Measurements from ENCODE around the gene PRAMEF6.
"Not testable (repeated sequence)": the region's sequence is repeated elsewhere in the genome, so short reads cannot be mapped to it uniquely, and the experiment has no call there.

The PRAMEF6 gene

DNA sequence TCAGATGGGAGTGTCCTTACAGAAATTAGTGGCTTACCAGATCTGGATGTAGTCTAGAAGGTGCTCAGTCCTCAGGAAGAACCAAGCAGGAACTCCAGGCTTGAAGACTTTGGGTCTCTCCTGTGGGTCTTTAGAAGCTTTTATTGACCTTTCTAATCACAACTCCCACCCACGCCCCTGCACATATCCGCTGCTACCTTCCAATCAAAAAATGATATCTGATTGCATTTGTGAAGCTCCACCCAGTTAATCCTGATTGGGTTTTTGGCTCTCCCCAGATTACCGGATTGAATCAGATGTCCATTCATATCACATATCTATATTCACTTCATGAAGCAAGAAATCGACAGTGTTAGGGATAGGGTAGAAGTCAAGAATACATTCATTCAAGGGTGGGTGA is at the start of gene PRAMEF6:
PRAMEF6 (minus strand) TSS at position 101 of the 400 bp plus-strand sequence. CDS start 5,062 bp downstream, outside the sequence.
- H3K36me3 Mint-ChIP-seq (ENCODE audit: insufficient read depth); H3K4me3 Mint-ChIP-seq; H3K27me3 Mint-ChIP-seq; H3K9me3 Mint-ChIP-seq; ATAC-seq (replicated peaks; ENCODE audit: extremely low read depth, poor library complexity, severe bottlenecking); DNase-seq (ENCODE audit: low spot score in 2 of 2); H3K4me1 Mint-ChIP-seq; H3K27ac Mint-ChIP-seq (ENCODE audit: low read depth): not testable (repeated sequence)

DNA sequence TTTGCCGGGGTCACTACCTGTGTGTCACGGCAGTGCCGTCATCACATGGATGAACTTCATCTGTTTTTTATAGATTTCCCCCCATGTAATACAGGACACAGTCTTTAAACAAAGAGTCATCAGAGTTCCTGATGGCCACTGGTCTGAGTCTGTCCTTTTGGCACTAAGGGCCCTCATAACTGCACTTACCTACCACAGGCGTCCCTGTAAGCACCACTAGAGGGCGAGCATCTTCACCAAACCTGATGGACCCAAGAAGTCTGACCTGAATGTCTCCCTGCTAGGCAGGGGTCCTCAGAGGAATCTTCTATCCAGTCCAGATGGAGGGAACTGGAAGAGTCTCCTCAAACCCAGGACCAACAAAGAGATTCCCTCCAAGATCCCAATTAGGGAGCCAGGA is 23.0 kb downstream of the PRAMEF6 start:
- not testable (repeated sequence) for ATAC-seq (replicated peaks; ENCODE audit: extremely low read depth, poor library complexity, severe bottlenecking); H3K27ac Mint-ChIP-seq (ENCODE audit: low read depth); DNase-seq (ENCODE audit: low spot score in 2 of 2); H3K4me3 Mint-ChIP-seq; H3K27me3 Mint-ChIP-seq; H3K4me1 Mint-ChIP-seq; H3K36me3 Mint-ChIP-seq (ENCODE audit: insufficient read depth); H3K9me3 Mint-ChIP-seq

DNA sequence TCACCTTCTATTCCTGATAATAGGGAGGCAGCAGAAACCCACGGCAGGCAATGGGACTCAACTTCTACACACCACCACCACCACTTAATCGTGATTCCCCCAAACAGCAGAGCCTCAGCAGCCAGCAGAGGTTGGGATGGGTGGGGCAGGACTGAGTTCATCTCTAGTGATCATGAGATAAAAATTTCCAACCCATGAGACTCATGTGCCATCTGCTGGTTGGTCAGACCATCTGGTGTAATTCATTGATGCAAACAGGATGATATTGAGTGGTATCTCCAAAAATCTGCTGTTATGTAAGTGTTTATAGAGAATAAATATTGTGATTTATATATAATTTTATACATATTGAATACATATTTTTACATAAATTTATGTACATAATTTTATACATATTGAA is 25.6 kb downstream of the PRAMEF6 start:
- ATAC-seq (replicated peaks; ENCODE audit: extremely low read depth, poor library complexity, severe bottlenecking); H3K4me3 Mint-ChIP-seq; H3K36me3 Mint-ChIP-seq (ENCODE audit: insufficient read depth); H3K27ac Mint-ChIP-seq (ENCODE audit: low read depth); H3K27me3 Mint-ChIP-seq; DNase-seq (ENCODE audit: low spot score in 2 of 2); H3K4me1 Mint-ChIP-seq; H3K9me3 Mint-ChIP-seq: not testable (repeated sequence)

DNA sequence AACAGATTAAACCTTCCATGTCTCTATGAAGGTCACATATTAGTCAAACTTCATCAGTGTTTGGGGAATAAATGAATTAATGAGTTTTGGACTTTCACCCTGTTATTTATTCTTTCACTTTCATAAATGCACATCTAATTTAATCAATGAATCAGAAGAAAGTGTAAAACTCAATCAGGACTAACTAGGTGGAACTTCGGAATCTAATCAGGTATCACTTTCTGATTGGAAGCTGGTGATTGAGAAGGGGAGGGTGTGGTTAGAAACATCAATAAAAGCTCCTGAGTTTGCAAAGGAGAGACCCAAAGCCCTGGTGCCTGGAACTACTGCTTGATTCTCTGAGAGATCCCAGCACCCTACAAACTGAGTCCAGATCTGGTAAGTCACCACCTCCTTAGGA is 31.1 kb downstream of the PRAMEF6 start, which contains the start of gene PRAMEF7:
PRAMEF7 (plus strand) TSS at position 301 of the 400 bp plus-strand sequence. CDS start 1,083 bp downstream, outside the sequence.
- not testable (repeated sequence) for DNase-seq (ENCODE audit: low spot score in 2 of 2); H3K27me3 Mint-ChIP-seq; H3K4me3 Mint-ChIP-seq; H3K9me3 Mint-ChIP-seq; H3K36me3 Mint-ChIP-seq (ENCODE audit: insufficient read depth); H3K4me1 Mint-ChIP-seq; H3K27ac Mint-ChIP-seq (ENCODE audit: low read depth); ATAC-seq (replicated peaks; ENCODE audit: extremely low read depth, poor library complexity, severe bottlenecking)

DNA sequence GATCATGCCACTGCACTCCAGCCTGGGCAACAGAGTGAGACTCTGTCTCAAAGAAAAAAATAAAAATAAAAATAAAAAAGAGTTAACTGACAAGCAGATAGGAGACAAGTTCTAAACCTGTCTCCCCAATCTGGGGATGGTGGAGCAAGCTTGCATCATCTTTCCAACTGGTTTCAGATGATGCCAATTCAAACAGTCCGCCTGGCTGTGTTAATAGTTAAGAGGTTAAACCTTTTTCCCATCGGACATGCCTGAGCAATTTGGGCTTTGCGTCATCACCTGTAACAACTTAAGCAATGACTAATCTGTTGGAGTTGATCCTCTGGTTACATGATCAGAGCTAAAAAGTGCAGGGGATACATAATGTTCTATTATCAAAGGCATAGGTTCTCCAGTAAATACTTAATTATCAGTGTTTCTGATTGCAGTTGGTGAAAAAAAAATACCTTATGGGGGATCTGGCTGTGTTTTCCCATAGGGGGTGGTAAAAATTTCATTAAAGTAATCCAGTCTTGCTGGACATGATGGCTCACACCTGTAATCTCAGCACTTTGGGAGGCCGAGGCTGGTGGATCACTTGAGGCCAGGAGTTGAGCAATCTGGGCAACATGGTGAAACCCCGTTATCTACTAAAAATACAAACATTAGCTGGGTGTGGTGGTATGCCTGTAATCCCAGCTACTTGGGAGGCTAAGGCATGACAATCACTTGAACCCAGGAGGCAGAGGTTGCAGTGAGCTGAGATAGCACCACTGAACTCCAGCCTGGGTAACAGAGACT is 43.4 kb downstream of the PRAMEF6 start:
- DNase-seq (ENCODE audit: low spot score in 2 of 2); H3K4me3 Mint-ChIP-seq; ATAC-seq (replicated peaks; ENCODE audit: extremely low read depth, poor library complexity, severe bottlenecking); H3K9me3 Mint-ChIP-seq; H3K36me3 Mint-ChIP-seq (ENCODE audit: insufficient read depth); H3K4me1 Mint-ChIP-seq; H3K27ac Mint-ChIP-seq (ENCODE audit: low read depth); H3K27me3 Mint-ChIP-seq: not testable (repeated sequence)

DNA sequence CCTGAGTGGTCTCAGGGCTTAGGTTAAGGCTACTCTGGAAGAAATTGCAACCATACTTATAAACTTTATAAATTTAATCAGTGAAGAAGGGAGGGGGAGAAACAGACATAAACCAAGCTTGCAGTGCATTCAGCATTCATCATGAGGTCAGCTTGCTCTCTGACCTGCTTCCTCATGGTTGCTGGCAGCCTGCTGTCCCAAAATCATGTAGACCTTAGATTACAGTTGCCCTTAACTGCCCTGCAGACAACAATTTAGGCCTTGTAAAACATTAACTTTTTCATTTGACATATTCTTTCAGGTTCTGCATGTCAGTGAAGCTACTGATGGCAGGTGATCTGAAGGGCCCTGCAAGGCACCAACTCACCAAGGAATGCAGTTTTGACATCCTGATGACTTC is 48.2 kb downstream of the PRAMEF6 start:
- H3K36me3 Mint-ChIP-seq (ENCODE audit: insufficient read depth); DNase-seq (ENCODE audit: low spot score in 2 of 2); H3K4me3 Mint-ChIP-seq; H3K27me3 Mint-ChIP-seq; H3K9me3 Mint-ChIP-seq; H3K27ac Mint-ChIP-seq (ENCODE audit: low read depth); ATAC-seq (replicated peaks; ENCODE audit: extremely low read depth, poor library complexity, severe bottlenecking); H3K4me1 Mint-ChIP-seq: not testable (repeated sequence)

GRCh38 chr1:12898170-12898569 is 49.2 kb downstream of the PRAMEF6 start, which contains the start of gene PRAMEF10:
Gene PRAMEF10 (minus strand): TSS chr1:12898270. CDS start chr1:12895847, 2,423 bp downstream.
- ATAC-seq (replicated peaks; ENCODE audit: extremely low read depth, poor library complexity, severe bottlenecking); H3K27ac Mint-ChIP-seq (ENCODE audit: low read depth); H3K36me3 Mint-ChIP-seq (ENCODE audit: insufficient read depth); H3K9me3 Mint-ChIP-seq; H3K4me1 Mint-ChIP-seq; H3K27me3 Mint-ChIP-seq; DNase-seq (ENCODE audit: low spot score in 2 of 2); H3K4me3 Mint-ChIP-seq: not testable (repeated sequence)
